Measurements from ENCODE around the gene SURF6. TPM values are rescaled to one million over a fixed set of nuclear protein-coding genes. Genes with fewer than 3 reads are reported as not detected.
A peak's percentile ranks its signal among the peaks of the same experiment; 100 is the strongest.
"Not testable (repeated sequence)": the region's sequence is repeated elsewhere in the genome, so short reads cannot be mapped to it uniquely, and the experiment has no call there.

The SURF6 gene
- total RNA-seq, 1 donor, result 7.6 TPM

- peaks cover 20% of the 10 kb centered on the region for H3K4me1 ChIP-seq (ENCODE audit: insufficient read depth, low read length)
- no peak overlapping the region for H3K4me2 ChIP-seq (ENCODE audit: insufficient read depth, low read length)
- peaks cover 21% of the 10 kb centered on the region for H4K20me1 ChIP-seq (ENCODE audit: insufficient read depth, low read length)
- TF ChIP-seq, protein P1, sequence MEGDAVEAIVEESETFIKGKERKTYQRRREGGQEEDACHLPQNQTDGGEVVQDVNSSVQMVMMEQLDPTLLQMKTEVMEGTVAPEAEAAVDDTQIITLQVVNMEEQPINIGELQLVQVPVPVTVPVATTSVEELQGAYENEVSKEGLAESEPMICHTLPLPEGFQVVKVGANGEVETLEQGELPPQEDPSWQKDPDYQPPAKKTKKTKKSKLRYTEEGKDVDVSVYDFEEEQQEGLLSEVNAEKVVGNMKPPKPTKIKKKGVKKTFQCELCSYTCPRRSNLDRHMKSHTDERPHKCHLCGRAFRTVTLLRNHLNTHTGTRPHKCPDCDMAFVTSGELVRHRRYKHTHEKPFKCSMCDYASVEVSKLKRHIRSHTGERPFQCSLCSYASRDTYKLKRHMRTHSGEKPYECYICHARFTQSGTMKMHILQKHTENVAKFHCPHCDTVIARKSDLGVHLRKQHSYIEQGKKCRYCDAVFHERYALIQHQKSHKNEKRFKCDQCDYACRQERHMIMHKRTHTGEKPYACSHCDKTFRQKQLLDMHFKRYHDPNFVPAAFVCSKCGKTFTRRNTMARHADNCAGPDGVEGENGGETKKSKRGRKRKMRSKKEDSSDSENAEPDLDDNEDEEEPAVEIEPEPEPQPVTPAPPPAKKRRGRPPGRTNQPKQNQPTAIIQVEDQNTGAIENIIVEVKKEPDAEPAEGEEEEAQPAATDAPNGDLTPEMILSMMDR (IDR thresholded peaks at IDR 0.05; ENCODE audit: extremely low read depth, low read depth, low read length), result no peak
- no peak overlapping the region for H3K4me3 ChIP-seq (ENCODE audit: insufficient read depth, low read length)
- peak; percentile 47 for DNase-seq (ENCODE audit: insufficient read length, low spot score, missing footprints)
- no peaks in the 10 kb centered on the region for H3K27me3 ChIP-seq (ENCODE audit: insufficient read depth, low read length)
- H3K36me3 ChIP-seq (ENCODE audit: insufficient read depth, low read length), result peaks cover 11% of the 10 kb centered on the region
- H3K27ac ChIP-seq (ENCODE audit: low read depth, low read length), result no peak overlapping the region
- no peaks in the 10 kb centered on the region for H3K9me3 ChIP-seq (ENCODE audit: low read depth, low read length)
- no peak overlapping the region for H2AFZ ChIP-seq (ENCODE audit: low read length)
- peaks cover 31% of the 10 kb centered on the region for H3K79me2 ChIP-seq (ENCODE audit: insufficient read depth, low read length)
These were observed 41.8 kb upstream of the SURF6 start for GRCh38 chr9:133377721-133378216.

DNA sequence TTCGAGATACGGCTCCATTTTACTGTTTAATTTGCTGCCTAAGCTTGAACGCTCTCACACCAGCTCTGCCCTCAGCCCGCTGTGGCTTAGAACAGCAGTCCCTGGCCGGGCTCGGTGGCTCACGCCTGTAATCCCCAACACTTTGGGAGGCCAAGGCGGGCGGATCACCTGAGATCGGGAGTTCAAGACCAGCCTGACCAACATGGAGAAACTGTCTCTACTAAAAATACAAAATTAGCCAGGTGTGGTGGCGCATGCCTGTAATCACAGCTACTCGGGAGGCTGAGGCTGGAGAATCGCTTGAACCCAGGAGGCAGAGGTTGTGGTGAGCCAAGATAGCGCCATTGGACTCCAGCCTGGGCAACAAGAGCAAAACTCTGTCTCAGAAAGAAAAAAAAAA lies 41.3 kb upstream of the SURF6 start:
- not testable (repeated sequence) for DNase-seq (ENCODE audit: insufficient read length, low spot score, missing footprints); H3K4me3 ChIP-seq (ENCODE audit: insufficient read depth, low read length); H3K27me3 ChIP-seq (ENCODE audit: insufficient read depth, low read length); H3K9me3 ChIP-seq (ENCODE audit: low read depth, low read length); H3K27ac ChIP-seq (ENCODE audit: low read depth, low read length); H2AFZ ChIP-seq (ENCODE audit: low read length)
- peak overlapping the region; percentile 90 for H3K4me2 ChIP-seq (ENCODE audit: insufficient read depth, low read length)
- peaks cover 25% of the 10 kb centered on the region for H3K4me1 ChIP-seq (ENCODE audit: insufficient read depth, low read length)
- H4K20me1 ChIP-seq (ENCODE audit: insufficient read depth, low read length), result peaks cover 26% of the 10 kb centered on the region
- peaks cover 16% of the 10 kb centered on the region for H3K36me3 ChIP-seq (ENCODE audit: insufficient read depth, low read length)
- H3K79me2 ChIP-seq (ENCODE audit: insufficient read depth, low read length), result peaks cover 36% of the 10 kb centered on the region

GRCh38 chr9:133375724-133376654 lies 40.0 kb upstream of the SURF6 start, which contains the start of the genes STKLD1 and SURF4:
STKLD1 (plus strand) TSS chr9:133376366; CDS start chr9:133376474, 108 bp downstream.
SURF4 (minus strand) TSS chr9:133376060; CDS start chr9:133375969, 91 bp downstream.
- Histone ChIP-seq H4K20me1 (ENCODE audit: insufficient read depth, low read length) (peaks cover 39% of the 10 kb centered on the region), H3K27ac (ENCODE audit: low read depth, low read length) (peak within 1 kb of the TSS; percentile 93), H3K4me1 (ENCODE audit: insufficient read depth, low read length) (peaks cover 38% of the 10 kb centered on the region), H3K4me3 (ENCODE audit: insufficient read depth, low read length) (peak within 1 kb of the TSS; percentile 96), H3K79me2 (ENCODE audit: insufficient read depth, low read length) (peaks cover 49% of the 10 kb centered on the region), H3K4me2 (ENCODE audit: insufficient read depth, low read length) (peak within 1 kb of the TSS; percentile 95), H3K36me3 (ENCODE audit: insufficient read depth, low read length) (peaks cover 22% of the 10 kb centered on the region), H2AFZ (ENCODE audit: low read length) (peak within 1 kb of the TSS; percentile 90), H3K27me3 (ENCODE audit: insufficient read depth, low read length) (no peaks in the 10 kb centered on the region), H3K9me3 (ENCODE audit: low read depth, low read length) (no peaks in the 10 kb centered on the region)
- DNase-seq (ENCODE audit: insufficient read length, low spot score, missing footprints), result peak; percentile 100
- TF ChIP-seq, protein P1 (IDR thresholded peaks at IDR 0.05; ENCODE audit: extremely low read depth, low read depth, low read length), result no peak

GRCh38 chr9:133375116-133375723 lies 39.2 kb upstream of the SURF6 start:
- peak overlapping the region; percentile 95 for H3K4me2 ChIP-seq (ENCODE audit: insufficient read depth, low read length)
- peaks cover 29% of the 10 kb centered on the region for H3K36me3 ChIP-seq (ENCODE audit: insufficient read depth, low read length)
- H3K4me3 ChIP-seq (ENCODE audit: insufficient read depth, low read length), result peak overlapping the region; percentile 96
- TF ChIP-seq, protein P1 (IDR thresholded peaks at IDR 0.05; ENCODE audit: extremely low read depth, low read depth, low read length), result no peak
- peak overlapping the region; percentile 93 for H3K27ac ChIP-seq (ENCODE audit: low read depth, low read length)
- DNase-seq (ENCODE audit: insufficient read length, low spot score, missing footprints), result peak; percentile 92
- H3K79me2 ChIP-seq (ENCODE audit: insufficient read depth, low read length), result peaks cover 57% of the 10 kb centered on the region
- peaks cover 47% of the 10 kb centered on the region for H4K20me1 ChIP-seq (ENCODE audit: insufficient read depth, low read length)
- no peaks in the 10 kb centered on the region for H3K9me3 ChIP-seq (ENCODE audit: low read depth, low read length)
- H3K27me3 ChIP-seq (ENCODE audit: insufficient read depth, low read length), result no peaks in the 10 kb centered on the region
- H3K4me1 ChIP-seq (ENCODE audit: insufficient read depth, low read length), result peaks cover 45% of the 10 kb centered on the region
- H2AFZ ChIP-seq (ENCODE audit: low read length), result no peak overlapping the region

Data from osteoblast (primary cell).